ENCODE results near the gene GPR55.

The GPR55 gene

GRCh38 chr2:230949966-230950873 is 25.2 kb upstream of the GPR55 start:
- no peak overlapping the region for H3K27ac ChIP-seq
- TF ChIP-seq CTCF (IDR thresholded peaks at IDR 0.05): no peak
- no peak for TF ChIP-seq ZFX (IDR thresholded peaks at IDR 0.05; ENCODE audit: borderline replicate concordance)

GRCh38 chr2:230947908-230948365 is 22.9 kb upstream of the GPR55 start:
- no peak for TF ChIP-seq CTCF (IDR thresholded peaks at IDR 0.05)
- TF ChIP-seq ZFX (IDR thresholded peaks at IDR 0.05; ENCODE audit: borderline replicate concordance): no peak
- no peak overlapping the region for H3K27ac ChIP-seq

- TF ChIP-seq ZFX (IDR thresholded peaks at IDR 0.05; ENCODE audit: borderline replicate concordance) (no peak), CTCF (IDR thresholded peaks at IDR 0.05) (no peak)
- H3K27ac ChIP-seq: no peak overlapping the region
Observed at GRCh38 chr2:230947235-230947576, 22.2 kb upstream of the GPR55 start.

- no peak overlapping the region for H3K27ac ChIP-seq
- TF ChIP-seq CTCF (IDR thresholded peaks at IDR 0.05): no peak
- TF ChIP-seq ZFX (IDR thresholded peaks at IDR 0.05; ENCODE audit: borderline replicate concordance): no peak
Observed at GRCh38 chr2:230946429-230947234, 21.6 kb upstream of the GPR55 start.

GRCh38 chr2:230944757-230945372 is 19.8 kb upstream of the GPR55 start:
- TF ChIP-seq CTCF (IDR thresholded peaks at IDR 0.05) (no peak), ZFX (IDR thresholded peaks at IDR 0.05; ENCODE audit: borderline replicate concordance) (no peak)
- no peak overlapping the region for H3K27ac ChIP-seq

GRCh38 chr2:230944123-230944653 is 19.1 kb upstream of the GPR55 start:
- no peak for TF ChIP-seq CTCF (IDR thresholded peaks at IDR 0.05)
- TF ChIP-seq ZFX (IDR thresholded peaks at IDR 0.05; ENCODE audit: borderline replicate concordance): no peak

More at GRCh38 chr2:230944123-230944653, 19.1 kb upstream of the GPR55 start:
- no peak overlapping the region for H3K27ac ChIP-seq

Measured in 22Rv1 (cell line).